Fibroblast of lung (primary cell): ENCODE data around the gene CC2D1B. TPM values are rescaled to one million over a fixed set of nuclear protein-coding genes. Genes with fewer than 3 reads are reported as not detected.

ENCODE experiments used
- DNase-seq, 2 donors: peaks; one replicate each; pipeline versions ENCODE4 v3.0.0 to v3.0.0-alpha.2; 2010; ENCODE audit warnings: low read depth in 2 of 2
- H2AFZ ChIP-seq: 2 replicates; pipeline ENCODE4 v1.5.1; 2012; ENCODE audit warnings: low read length, control low read depth, inconsistent platforms
- H3K27ac ChIP-seq: 2 replicates; pipeline ENCODE4 v1.5.1; 2011; ENCODE audit warnings: low read length, control low read depth; ENCODE audit not compliant: insufficient read depth
- H3K27me3 ChIP-seq: 2 replicates; pipeline ENCODE4 v1.5.1; 2011; ENCODE audit warnings: mild to moderate bottlenecking, low read length; ENCODE audit not compliant: control insufficient read depth, insufficient read depth
- H3K36me3 ChIP-seq: 2 replicates; pipeline ENCODE4 v1.5.1; 2011; ENCODE audit warnings: low read length; ENCODE audit not compliant: control insufficient read depth, insufficient read depth
- H3K4me1 ChIP-seq: 2 replicates; pipeline ENCODE4 v1.5.1; 2011; ENCODE audit warnings: low read length; ENCODE audit not compliant: control insufficient read depth, insufficient read depth; ENCODE audit errors: extremely low read depth
- H3K4me2 ChIP-seq: 2 replicates; pipeline ENCODE4 v1.5.1; 2011; ENCODE audit warnings: low read length, control low read depth; ENCODE audit not compliant: insufficient read depth; ENCODE audit errors: extremely low read depth
- H3K4me3 ChIP-seq, 4 experiments: fragments of 200-600 bp in 1 of 4; sonication (generic) in 1 of 4; replicated peaks in 1 of 4; 2 replicates each; pipeline ENCODE4 v1.5.1; 2011 to 2016; ENCODE audit warnings: low read length in 4 of 4, low read depth in 3 of 4, mild to moderate bottlenecking in 3 of 4, control low read depth in 2 of 4, inconsistent platforms in 1 of 4, mixed read lengths in 1 of 4; ENCODE audit not compliant: insufficient read depth in 1 of 4; ENCODE audit errors: control extremely low read depth in 1 of 4
- H3K79me2 ChIP-seq: 2 replicates; pipeline ENCODE4 v1.5.1; 2012; ENCODE audit warnings: mild to moderate bottlenecking, low read length, inconsistent platforms; ENCODE audit not compliant: control insufficient read depth, insufficient read depth
- H3K9ac ChIP-seq: 2 replicates; pipeline ENCODE4 v1.5.1; 2011; ENCODE audit warnings: mild to moderate bottlenecking, low read length, control low read depth; ENCODE audit not compliant: insufficient read depth
- H3K9me3 ChIP-seq: 2 replicates; pipeline ENCODE4 v1.5.1; 2012; ENCODE audit warnings: low read depth, low read length; ENCODE audit not compliant: control insufficient read depth, insufficient read depth
- H4K20me1 ChIP-seq: 2 replicates; pipeline ENCODE4 v1.5.1; 2011; ENCODE audit warnings: low read length; ENCODE audit not compliant: control insufficient read depth, insufficient read depth; ENCODE audit errors: extremely low read depth
- EZH2 ChIP-seq: IDR thresholded peaks from 2 replicates; pipeline ENCODE4 v1.5.1; 2012; ENCODE audit warnings: low read length, control low read depth, mild to moderate bottlenecking; ENCODE audit errors: missing control alignments
- polyA plus RNA-seq, 2 donors: library from polyadenylated mRNA; depleted of rRNA in 1 of 2; stranded (reverse) in 1 of 2; unstranded in 1 of 2; fragments of >200 nt; gene quantifications; 2 replicates each; pipeline ENCODE4 v1.2.1, GENCODE V29; 2011 to 2012; ENCODE audit warnings: missing spikeins in 1 of 2
- total RNA-seq: library from RNA; depleted of rRNA; stranded (reverse); fragments of >200 nt; gene quantifications from 2 replicates; pipeline ENCODE4 v1.2.1, GENCODE V29; 2014
- TF ChIP-seq, protein P1 (sequence below), 2 donors: IDR thresholded peaks in 1 of 2; conservative IDR thresholded peaks in 1 of 2; 1 replicate in 1 of 2; 2 replicates in 1 of 2; pipeline ENCODE4 v1.5.1; 2011 to 2012; ENCODE audit warnings: low read length in 2 of 2, control low read depth in 1 of 2, inconsistent platforms in 1 of 2, low read depth in 1 of 2, mild to moderate bottlenecking in 1 of 2

CC2D1B gene
- total and polyA plus RNA-seq, 2 donors (not counting 1 experiment from before 2014, with no cell fraction given) = 14.9 to 28.9 TPM

DNA sequence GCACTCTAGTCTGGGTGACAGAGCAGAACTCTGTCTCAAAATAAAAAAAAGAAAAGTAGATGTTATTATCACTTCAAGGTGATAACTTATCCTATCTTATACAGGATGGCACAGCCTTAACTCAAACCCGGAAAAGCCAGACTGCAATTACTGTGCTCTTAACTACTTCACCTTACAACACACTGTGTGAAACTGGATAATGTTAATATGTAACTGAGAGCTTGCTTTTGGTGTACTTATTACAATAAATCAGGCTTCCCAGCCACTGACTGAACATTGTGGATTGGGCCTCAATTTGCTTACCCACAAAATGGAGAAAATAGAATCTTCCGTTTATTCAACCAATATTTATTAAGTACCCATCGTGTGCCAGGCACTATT is 36.8 kb upstream of the CC2D1B start:
- Histone ChIP-seq H3K36me3 (no peaks in the 10 kb centered on the region), H3K79me2 (peaks cover 29% of the 10 kb centered on the region), H3K9ac (no peak overlapping the region), H3K9me3 (no peaks in the 10 kb centered on the region), H4K20me1 (no peaks in the 10 kb centered on the region), H3K4me2 (peak overlapping the region; percentile 94), H3K4me1 (no peaks in the 10 kb centered on the region), H3K27me3 (no peaks in the 10 kb centered on the region), H2AFZ (peak overlapping the region; percentile 99), H3K4me3 (peak overlapping the region; percentile 79 to 100 (median 94)), H3K27ac (no peak overlapping the region)
- no peak for DNase-seq
- TF ChIP-seq EZH2 = no peak
- TF ChIP-seq, protein P1, sequence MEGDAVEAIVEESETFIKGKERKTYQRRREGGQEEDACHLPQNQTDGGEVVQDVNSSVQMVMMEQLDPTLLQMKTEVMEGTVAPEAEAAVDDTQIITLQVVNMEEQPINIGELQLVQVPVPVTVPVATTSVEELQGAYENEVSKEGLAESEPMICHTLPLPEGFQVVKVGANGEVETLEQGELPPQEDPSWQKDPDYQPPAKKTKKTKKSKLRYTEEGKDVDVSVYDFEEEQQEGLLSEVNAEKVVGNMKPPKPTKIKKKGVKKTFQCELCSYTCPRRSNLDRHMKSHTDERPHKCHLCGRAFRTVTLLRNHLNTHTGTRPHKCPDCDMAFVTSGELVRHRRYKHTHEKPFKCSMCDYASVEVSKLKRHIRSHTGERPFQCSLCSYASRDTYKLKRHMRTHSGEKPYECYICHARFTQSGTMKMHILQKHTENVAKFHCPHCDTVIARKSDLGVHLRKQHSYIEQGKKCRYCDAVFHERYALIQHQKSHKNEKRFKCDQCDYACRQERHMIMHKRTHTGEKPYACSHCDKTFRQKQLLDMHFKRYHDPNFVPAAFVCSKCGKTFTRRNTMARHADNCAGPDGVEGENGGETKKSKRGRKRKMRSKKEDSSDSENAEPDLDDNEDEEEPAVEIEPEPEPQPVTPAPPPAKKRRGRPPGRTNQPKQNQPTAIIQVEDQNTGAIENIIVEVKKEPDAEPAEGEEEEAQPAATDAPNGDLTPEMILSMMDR (conservative IDR thresholded peaks at IDR 0.05 in 1 of 2, IDR thresholded peaks at IDR 0.05 in 1 of 2; ENCODE audit: low read depth in 1 of 2, low read length in 2 of 2) = no peak

DNA sequence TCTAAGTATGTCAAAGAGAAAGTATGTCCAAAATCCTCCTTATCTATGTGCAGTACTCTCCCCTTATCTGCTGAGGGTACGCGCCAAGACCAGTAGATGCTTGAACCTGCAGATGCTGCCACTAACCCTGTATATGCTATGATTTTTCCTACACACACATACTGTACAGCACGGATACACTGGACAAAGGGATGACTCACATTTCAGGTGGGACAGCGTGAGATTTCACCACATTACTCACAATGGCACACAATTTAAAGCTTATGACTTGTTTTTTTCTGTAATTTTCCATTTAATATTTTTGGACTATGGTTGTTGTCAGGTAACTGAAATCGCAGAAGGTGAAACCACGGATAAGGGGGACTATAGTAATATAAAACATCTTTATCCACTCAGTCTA is 34.1 kb upstream of the CC2D1B start:
- H3K4me3 ChIP-seq = no peak overlapping the region
- no peaks in the 10 kb centered on the region for H4K20me1 ChIP-seq
- no peak for TF ChIP-seq EZH2
- TF ChIP-seq, protein P1 (conservative IDR thresholded peaks at IDR 0.05 in 1 of 2, IDR thresholded peaks at IDR 0.05 in 1 of 2; ENCODE audit: low read depth in 1 of 2, low read length in 2 of 2) = no peak
- peaks cover 15% of the 10 kb centered on the region for H3K79me2 ChIP-seq
- no peak overlapping the region for H3K4me2 ChIP-seq
- H3K9me3 ChIP-seq = no peaks in the 10 kb centered on the region
- H2AFZ ChIP-seq = no peak overlapping the region
- H3K36me3 ChIP-seq = no peaks in the 10 kb centered on the region
- no peaks in the 10 kb centered on the region for H3K4me1 ChIP-seq
- no peak for DNase-seq
- no peak overlapping the region for H3K9ac ChIP-seq
- no peaks in the 10 kb centered on the region for H3K27me3 ChIP-seq
- no peak overlapping the region for H3K27ac ChIP-seq

DNA sequence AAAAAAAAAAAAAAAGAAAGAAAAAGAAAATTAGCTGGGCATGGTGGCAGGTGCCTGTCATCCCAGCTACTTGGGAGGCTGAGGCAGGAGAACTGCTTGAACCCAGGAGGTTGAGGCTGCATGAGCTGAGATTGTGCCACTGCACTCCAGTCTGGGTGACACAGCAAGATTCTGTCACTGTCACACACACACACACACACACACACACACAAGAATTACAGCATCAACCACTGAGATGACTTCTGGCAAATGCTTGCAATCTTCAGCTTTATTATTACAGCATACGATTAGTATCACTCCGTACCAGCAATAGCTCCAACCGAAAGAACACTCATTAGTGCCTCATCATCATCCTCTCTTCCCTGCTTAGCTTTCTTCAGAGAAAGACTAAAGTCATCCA is 33.6 kb upstream of the CC2D1B start:
- Histone ChIP-seq H3K9ac (no peak overlapping the region), H2AFZ (no peak overlapping the region), H3K4me3 (no peak overlapping the region), H3K79me2 (peaks cover 10% of the 10 kb centered on the region), H3K4me1 (no peaks in the 10 kb centered on the region), H3K9me3 (no peaks in the 10 kb centered on the region), H4K20me1 (no peaks in the 10 kb centered on the region), H3K4me2 (no peak overlapping the region), H3K36me3 (no peaks in the 10 kb centered on the region), H3K27ac (no peak overlapping the region), H3K27me3 (no peaks in the 10 kb centered on the region)
- no peak for DNase-seq
- TF ChIP-seq, protein P1 (conservative IDR thresholded peaks at IDR 0.05 in 1 of 2, IDR thresholded peaks at IDR 0.05 in 1 of 2; ENCODE audit: low read depth in 1 of 2, low read length in 2 of 2) = no peak
- no peak for TF ChIP-seq EZH2
